Epidermal melanocyte (primary cell): ENCODE results near the gene POU6F1.
A peak's percentile ranks its signal among the peaks of the same experiment; 100 is the strongest.

Experiments used
- DNase-seq: peaks from one replicate; pipeline ENCODE4 v3.0.0; 2011; ENCODE audit warnings: low spot score; ENCODE audit not compliant: insufficient read length

The POU6F1 gene

GRCh38 chr12:51197736-51198567 lies 19.9 kb downstream of the POU6F1 start:
- no peak for DNase-seq

- DNase-seq: no peak
Observed at GRCh38 chr12:51196547-51196946, 21.3 kb downstream of the POU6F1 start.

- DNase-seq: no peak
Observed at GRCh38 chr12:51195841-51196240, 22.0 kb downstream of the POU6F1 start.

- no peak for DNase-seq
Observed at GRCh38 chr12:51192284-51192671, 25.6 kb downstream of the POU6F1 start.

GRCh38 chr12:51191516-51192283 lies 26.2 kb downstream of the POU6F1 start:
- DNase-seq: no peak

GRCh38 chr12:51190820-51191219 lies 27.0 kb downstream of the POU6F1 start:
- no peak for DNase-seq

- no peak for DNase-seq
Observed at GRCh38 chr12:51189790-51190355, 28.0 kb downstream of the POU6F1 start.

GRCh38 chr12:51188359-51189051 lies 29.4 kb downstream of the POU6F1 start:
- DNase-seq: no peak

GRCh38 chr12:51187370-51187987 lies 30.4 kb downstream of the POU6F1 start:
- DNase-seq: no peak

- no peak for DNase-seq
Observed at GRCh38 chr12:51186465-51187085, 31.3 kb downstream of the POU6F1 start.

GRCh38 chr12:51185171-51185717 lies 32.6 kb downstream of the POU6F1 start:
- DNase-seq: no peak

GRCh38 chr12:51183816-51184215 lies 34.0 kb downstream of the POU6F1 start:
- DNase-seq: no peak

- DNase-seq: no peak
Observed at GRCh38 chr12:51183349-51183748, 34.5 kb downstream of the POU6F1 start.

- DNase-seq: no peak
Observed at GRCh38 chr12:51181558-51181957, 36.3 kb downstream of the POU6F1 start.

GRCh38 chr12:51177897-51178296 lies 40.0 kb downstream of the POU6F1 start:
- no peak for DNase-seq

GRCh38 chr12:51174501-51174900 lies 43.4 kb downstream of the POU6F1 start:
- DNase-seq: no peak

GRCh38 chr12:51172515-51173431 lies 45.1 kb downstream of the POU6F1 start, which contains the start of gene TFCP2:
Gene TFCP2 (minus strand): TSS chr12:51173135. CDS start chr12:51172422, 713 bp downstream.
- DNase-seq: peak; percentile 88

GRCh38 chr12:51171884-51172514 lies 45.9 kb downstream of the POU6F1 start:
- DNase-seq: no peak

GRCh38 chr12:51163795-51164194 lies 54.1 kb downstream of the POU6F1 start:
- no peak for DNase-seq
